ENCODE measurements around the gene CHD5. TPM values are rescaled to one million over a fixed set of nuclear protein-coding genes. Genes with fewer than 3 reads are reported as not detected.

Gene CHD5
- total and polyA plus RNA-seq, 2 of the 4 experiments (the other 2 are of a cell fraction), result under 0.01 to 0.09 TPM

GRCh38 chr1:6109688-6110087 lies 70.4 kb downstream of the CHD5 start:
- no peak for TF ChIP-seq USF2 (IDR thresholded peaks at IDR 0.05; ENCODE audit: low read depth, low read length)
- TF ChIP-seq ELK1 (IDR thresholded peaks at IDR 0.05; ENCODE audit: borderline replicate concordance, low read depth, low read length), result no peak
- TF ChIP-seq SMC3 (IDR thresholded peaks at IDR 0.05; ENCODE audit: low read depth, low read length), result no peak
- no peak for TF ChIP-seq MXI1 (IDR thresholded peaks at IDR 0.05; ENCODE audit: borderline replicate concordance, low read depth, low read length)
- TF ChIP-seq FOS (IDR thresholded peaks at IDR 0.05; ENCODE audit: low read depth, low read length), result no peak
- no peak for TF ChIP-seq MAZ (IDR thresholded peaks at IDR 0.05; ENCODE audit: borderline replicate concordance, low read depth, low read length)
- TF ChIP-seq RCOR1 (IDR thresholded peaks at IDR 0.05; ENCODE audit: insufficient replicate concordance, low read length), result no peak
- TF ChIP-seq RFX5 (IDR thresholded peaks at IDR 0.05; ENCODE audit: low read depth, low read length), result no peak
- no peak for TF ChIP-seq NFE2L2 (IDR thresholded peaks at IDR 0.05; ENCODE audit: low read depth, low read length)
- no peak for TF ChIP-seq MAFK (IDR thresholded peaks at IDR 0.05; ENCODE audit: low read depth, low read length)
- TF ChIP-seq RAD21 (IDR thresholded peaks at IDR 0.05; ENCODE audit: low read length), result no peak
- TF ChIP-seq POLR2A (IDR thresholded peaks at IDR 0.05; ENCODE audit: low read depth, low read length), result no peak
- Histone ChIP-seq H2AK9ac (replicated peaks; ENCODE audit: low read depth, low read length, poor library complexity) (no peak overlapping the region), H3K18ac (ENCODE audit: low read depth, low read length) (no peak overlapping the region), H3K4me1 (ENCODE audit: control insufficient read depth, insufficient read depth, low read length) (no peaks in the 10 kb centered on the region), H3K9me1 (ENCODE audit: insufficient read depth, low read length) (no peaks in the 10 kb centered on the region), H4K20me1 (ENCODE audit: insufficient read depth, low read length) (no peaks in the 10 kb centered on the region), H3K9me3 (ENCODE audit: control insufficient read depth, insufficient read depth, low read length) (no peaks in the 10 kb centered on the region), H3K14ac (replicated peaks; ENCODE audit: low read depth, low read length) (no peak overlapping the region), H3K27me3 (ENCODE audit: control insufficient read depth, insufficient read depth, low read length) (peaks cover 14% of the 10 kb centered on the region; the same call in 1 of the 2 replicates), H3K36me3 (ENCODE audit: control insufficient read depth, insufficient read depth, low read length) (no peaks in the 10 kb centered on the region), H2BK120ac (ENCODE audit: low read depth, low read length) (no peak overlapping the region), H2BK15ac (ENCODE audit: low read depth, low read length) (no peak overlapping the region), H2AK5ac (ENCODE audit: low read depth, low read length) (no peak overlapping the region), H2BK5ac (ENCODE audit: low read depth, low read length, poor library complexity, severe bottlenecking) (no peak overlapping the region), H3K4me3 (ENCODE audit: insufficient read depth, low read depth, low read length) (no peak overlapping the region), H3K4ac (ENCODE audit: low read depth, low read length) (no peak overlapping the region), H3K56ac (ENCODE audit: extremely low read depth, insufficient read depth, low read length) (no peak overlapping the region), H4K91ac (ENCODE audit: insufficient read depth, low read depth, low read length) (no peak overlapping the region), H3K4me2 (ENCODE audit: low read depth, low read length) (no peak overlapping the region), H3K23ac (ENCODE audit: low read depth, low read length) (no peak overlapping the region), H2AFZ (replicated peaks; ENCODE audit: low read length, poor library complexity) (no peak overlapping the region), H2BK20ac (ENCODE audit: low read depth, low read length) (no peak overlapping the region), H3K79me1 (ENCODE audit: low read depth in 1 of 2, low read length in 2 of 2) (no peaks in the 10 kb centered on the region), H3K9ac (ENCODE audit: low read depth, low read length) (no peak overlapping the region), H4K8ac (ENCODE audit: low read depth in 2 of 2, low read length in 2 of 2) (no peak overlapping the region), H3K27ac (ENCODE audit: insufficient read depth, low read length) (no peak overlapping the region), H4K5ac (ENCODE audit: low read depth, low read length) (no peak overlapping the region)
- DNase-seq, result no peak
- dilution Hi-C loops (cut with HindIII; ENCODE audit: low sequenced_read_pairs, unreplicated experiment) (no loop called here), in situ Hi-C loops (cut with MboI; ENCODE audit: low sequenced_read_pairs) (no loop called here), intact Hi-C loops (cut with micrococcal nuclease) (loop anchor here (2.0 kb wide), 2 partner anchors 61 to 135 kb away; partner anchors contain the start of gene HES3)
- POLR2A ChIA-PET (ENCODE audit: unreplicated experiment), result no interaction called here
- BruUV-seq (replicated peaks), result no TSS peak
- WGBS, 2 experiments (ENCODE audit: extremely low coverage in 2 of 2, insufficient read length in 1 of 2), result 53% methylated on average over 12 of the region's 24 CpGs; no CpG with 5 or more reads in 1 of the 2 experiments
- no peak for ATAC-seq (ENCODE audit: low read depth)
- CTCF ChIA-PET, result no interaction called here

All from IMR-90 (cell line).